GM23338 (cell line): ENCODE data around the gene KLHL6. TPM values are rescaled to one million over a fixed set of nuclear protein-coding genes. Genes with fewer than 3 reads are reported as not detected.
A peak's percentile ranks its signal among the peaks of the same experiment; 100 is the strongest.

Source experiments
- ATAC-seq: fragments of 200-7000 bp; cut with Tn5 transposase; 3 replicates; pipeline ENCODE4 v1.9.1; 2020
- DNase-seq: peaks from one replicate; pipeline ENCODE4 v3.0.0-alpha.2; 2015; ENCODE audit warnings: low spot score
- H2AFZ ChIP-seq: fragments of 200-600 bp; sonication (generic); 2 replicates; pipeline ENCODE4 v1.8.0; 2016; ENCODE audit warnings: antibody characterized with exemption, mild to moderate bottlenecking, moderate library complexity
- H3F3A ChIP-seq: fragments of 200-600 bp; sonication (generic); replicated peaks from 2 replicates; pipeline ENCODE4 v1.8.0; 2017; ENCODE audit warnings: antibody characterized with exemption, mixed run types, low read depth
- H3K27ac ChIP-seq: fragments of 200-600 bp; sonication (generic); 2 replicates; pipeline ENCODE4 v1.6.1; 2016; ENCODE audit warnings: low read depth
- H3K27me3 ChIP-seq: fragments of 200-600 bp; sonication (generic); 2 replicates; pipeline ENCODE4 v1.8.0; 2016; ENCODE audit warnings: mild to moderate bottlenecking, mixed run types, moderate library complexity; ENCODE audit not compliant: insufficient read depth
- H3K36me3 ChIP-seq: fragments of 200-600 bp; sonication (generic); 2 replicates; pipeline ENCODE4 v1.8.0; 2016; ENCODE audit warnings: mild to moderate bottlenecking; ENCODE audit not compliant: insufficient read depth
- H3K4me1 ChIP-seq: fragments of 200-600 bp; sonication (generic); 2 replicates; pipeline ENCODE4 v1.8.0; 2016; ENCODE audit warnings: mild to moderate bottlenecking, moderate library complexity; ENCODE audit not compliant: insufficient read depth
- H3K4me2 ChIP-seq: fragments of 200-600 bp; sonication (generic); 2 replicates; pipeline ENCODE4 v1.7.1; 2017; ENCODE audit warnings: mixed run types
- H3K4me3 ChIP-seq: fragments of 200-600 bp; sonication (generic); 2 replicates; pipeline ENCODE4 v1.6.1; 2016; ENCODE audit warnings: mixed run types
- H3K79me2 ChIP-seq: fragments of 200-600 bp; sonication (generic); replicated peaks from 2 replicates; pipeline ENCODE4 v1.8.0; 2017; ENCODE audit warnings: mild to moderate bottlenecking; ENCODE audit not compliant: insufficient read depth
- H3K9me2 ChIP-seq: fragments of 200-600 bp; sonication (generic); 2 replicates; pipeline ENCODE4 v1.8.0; 2017; ENCODE audit not compliant: insufficient read depth
- H4K20me1 ChIP-seq: fragments of 200-600 bp; sonication (generic); replicated peaks from 2 replicates; pipeline ENCODE4 v1.8.0; 2017; ENCODE audit warnings: mild to moderate bottlenecking; ENCODE audit not compliant: insufficient read depth
- H3K27ac Mint-ChIP-seq: 2 replicates; pipeline ENCODE4 v1.8.0; 2020; ENCODE audit warnings: inconsistent platforms, mild to moderate bottlenecking, moderate library complexity, mixed read lengths
- H3K27me3 Mint-ChIP-seq: 3 replicates; pipeline ENCODE4 v1.8.0; 2022; ENCODE audit warnings: low read depth, mild to moderate bottlenecking, moderate library complexity, mixed read lengths, inconsistent platforms; ENCODE audit not compliant: insufficient read depth, poor library complexity
- H3K36me3 Mint-ChIP-seq: 3 replicates; pipeline ENCODE4 v1.8.0; 2021; ENCODE audit warnings: low read depth, mild to moderate bottlenecking, inconsistent platforms, moderate library complexity, mixed read lengths
- H3K4me1 Mint-ChIP-seq: 3 replicates; pipeline ENCODE4 v1.8.0; 2020; ENCODE audit warnings: mild to moderate bottlenecking, inconsistent platforms, mixed read lengths
- H3K4me3 Mint-ChIP-seq: 3 replicates; pipeline ENCODE4 v1.8.0; 2021; ENCODE audit warnings: moderate library complexity, mild to moderate bottlenecking, inconsistent platforms, mixed read lengths
- H3K9me3 Mint-ChIP-seq: 3 replicates; pipeline ENCODE4 v1.8.0; 2020; ENCODE audit warnings: moderate library complexity, mild to moderate bottlenecking, inconsistent platforms, mixed read lengths
- CREB1 ChIP-seq: fragments of 250-450 bp; sonication (Bioruptor Pico); IDR thresholded peaks from 2 replicates; pipeline ENCODE4 v1.5.0; 2020; ENCODE audit warnings: low read depth, mild to moderate bottlenecking, moderate library complexity
- CTCF ChIP-seq, 2 experiments: fragments of 200-600 bp in 1 of 2; sonication (generic) in 1 of 2; conservative IDR thresholded peaks; 2 replicates each; pipeline versions ENCODE4 v1.5.1 to v1.6.1; 2016 to 2017; ENCODE audit warnings: antibody characterized with exemption in 2 of 2, low read depth in 2 of 2, mild to moderate bottlenecking in 2 of 2, moderate library complexity in 1 of 2
- EZH2 ChIP-seq: fragments of 200-600 bp; sonication (generic); IDR thresholded peaks from one replicate; pipeline ENCODE4 v1.8.0; 2017; ENCODE audit warnings: antibody characterized with exemption, mild to moderate bottlenecking, low read depth; ENCODE audit not compliant: unreplicated experiment
- EZH2phosphoT487 ChIP-seq: fragments of 200-600 bp; sonication (generic); IDR thresholded peaks from one replicate; pipeline ENCODE4 v1.8.1; 2018; ENCODE audit warnings: antibody characterized with exemption; ENCODE audit not compliant: unreplicated experiment
- JUNB ChIP-seq: IDR thresholded peaks from one replicate; pipeline ENCODE4 v1.6.1; 2016; ENCODE audit warnings: antibody characterized with exemption; ENCODE audit not compliant: unreplicated experiment
- NANOG ChIP-seq: IDR thresholded peaks from 2 replicates; pipeline ENCODE4 v1.6.1; 2016; ENCODE audit warnings: antibody characterized with exemption, borderline replicate concordance
- POLR2AphosphoS5 ChIP-seq: IDR thresholded peaks from 2 replicates; pipeline ENCODE4 v1.6.1; 2016; ENCODE audit warnings: antibody characterized with exemption, low read depth
- STAT1 ChIP-seq: IDR thresholded peaks from one replicate; pipeline ENCODE4 v1.6.1; 2016; ENCODE audit warnings: antibody characterized with exemption; ENCODE audit not compliant: unreplicated experiment
- ZNF114 ChIP-seq: fragments of 250-450 bp; sonication (Bioruptor Pico); IDR thresholded peaks from 2 replicates; pipeline ENCODE4 v1.5.0; 2020; ENCODE audit warnings: mild to moderate bottlenecking, moderate library complexity
- ZNF331 ChIP-seq: fragments of 250-450 bp; sonication (Bioruptor Pico); IDR thresholded peaks from 2 replicates; pipeline ENCODE4 v1.5.0; 2020; ENCODE audit warnings: low read depth, mild to moderate bottlenecking, moderate library complexity
- ZNF462 ChIP-seq: fragments of 250-450 bp; sonication (Bioruptor Pico); IDR thresholded peaks from 2 replicates; pipeline ENCODE4 v1.5.0; 2020; ENCODE audit warnings: mild to moderate bottlenecking, moderate library complexity
- polyA plus RNA-seq: library from polyadenylated mRNA; unstranded; fragments of >200 nt; fragmentation: Nextera tagmentation; extraction: Ambion mirVana; gene quantifications from 2 replicates; pipeline ENCODE4 v1.2.1, GENCODE V29; 2016
- total RNA-seq: library from RNA; depleted of rRNA; stranded (reverse); fragments of >200 nt; shearing (Covaris generic); gene quantifications from 2 replicates; pipeline ENCODE4 v1.2.3, GENCODE V29; 2014
- TF ChIP-seq, protein P1 (sequence below): IDR thresholded peaks from 2 replicates; pipeline ENCODE4 v1.6.1; 2016; ENCODE audit warnings: antibody characterized with exemption
- TF ChIP-seq, protein P2 (sequence below): IDR thresholded peaks from one replicate; pipeline ENCODE4 v1.6.1; 2018; ENCODE audit warnings: antibody characterized with exemption; ENCODE audit not compliant: unreplicated experiment

KLHL6 gene
- total and polyA plus RNA-seq, 2 experiments from 2014 or later, result not detected

DNA sequence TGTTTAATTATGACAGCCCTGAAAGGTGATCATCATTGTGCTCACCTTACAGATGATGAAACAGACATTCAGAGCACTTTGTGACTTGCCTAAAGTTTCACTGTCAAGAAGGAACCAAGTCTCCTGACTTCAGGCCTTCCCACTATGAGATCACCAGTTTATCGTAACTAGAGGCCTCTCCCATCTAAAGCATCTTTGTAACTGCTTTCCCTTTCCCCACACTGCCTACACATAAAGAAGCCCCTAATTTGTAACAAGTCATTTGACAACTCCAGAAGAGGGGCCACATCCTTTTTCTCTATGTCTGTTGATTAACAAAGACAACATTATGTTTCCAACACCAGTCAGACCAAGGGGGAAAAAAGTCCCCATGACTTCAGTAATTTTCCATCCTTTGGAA, 1.1 kb downstream of the KLHL6 start:
- H3K4me1 ChIP-seq, result peaks cover 10% of the 10 kb centered on the region; the same call in 1 of the 2 replicates
- no peaks in the 10 kb centered on the region for H3K9me3 Mint-ChIP-seq
- H3K27ac Mint-ChIP-seq, result no peak overlapping the region
- no peaks in the 10 kb centered on the region for H3F3A ChIP-seq
- no peaks in the 10 kb centered on the region for H4K20me1 ChIP-seq
- no peaks in the 10 kb centered on the region for H3K27me3 ChIP-seq
- no peaks in the 10 kb centered on the region for H3K79me2 ChIP-seq
- ATAC-seq, result no peak
- DNase-seq, result no peak
- no peak overlapping the region for H3K4me3 ChIP-seq
- H3K4me2 ChIP-seq, result 0 out of 2 replicates have a peak overlapping the region, but pooled peaks have one; percentile 24
- no peak overlapping the region for H3K27ac ChIP-seq
- no peaks in the 10 kb centered on the region for H3K9me2 ChIP-seq
- TF ChIP-seq, protein P1, sequence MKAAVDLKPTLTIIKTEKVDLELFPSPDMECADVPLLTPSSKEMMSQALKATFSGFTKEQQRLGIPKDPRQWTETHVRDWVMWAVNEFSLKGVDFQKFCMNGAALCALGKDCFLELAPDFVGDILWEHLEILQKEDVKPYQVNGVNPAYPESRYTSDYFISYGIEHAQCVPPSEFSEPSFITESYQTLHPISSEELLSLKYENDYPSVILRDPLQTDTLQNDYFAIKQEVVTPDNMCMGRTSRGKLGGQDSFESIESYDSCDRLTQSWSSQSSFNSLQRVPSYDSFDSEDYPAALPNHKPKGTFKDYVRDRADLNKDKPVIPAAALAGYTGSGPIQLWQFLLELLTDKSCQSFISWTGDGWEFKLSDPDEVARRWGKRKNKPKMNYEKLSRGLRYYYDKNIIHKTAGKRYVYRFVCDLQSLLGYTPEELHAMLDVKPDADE, result no peak
- TF ChIP-seq, protein P2, sequence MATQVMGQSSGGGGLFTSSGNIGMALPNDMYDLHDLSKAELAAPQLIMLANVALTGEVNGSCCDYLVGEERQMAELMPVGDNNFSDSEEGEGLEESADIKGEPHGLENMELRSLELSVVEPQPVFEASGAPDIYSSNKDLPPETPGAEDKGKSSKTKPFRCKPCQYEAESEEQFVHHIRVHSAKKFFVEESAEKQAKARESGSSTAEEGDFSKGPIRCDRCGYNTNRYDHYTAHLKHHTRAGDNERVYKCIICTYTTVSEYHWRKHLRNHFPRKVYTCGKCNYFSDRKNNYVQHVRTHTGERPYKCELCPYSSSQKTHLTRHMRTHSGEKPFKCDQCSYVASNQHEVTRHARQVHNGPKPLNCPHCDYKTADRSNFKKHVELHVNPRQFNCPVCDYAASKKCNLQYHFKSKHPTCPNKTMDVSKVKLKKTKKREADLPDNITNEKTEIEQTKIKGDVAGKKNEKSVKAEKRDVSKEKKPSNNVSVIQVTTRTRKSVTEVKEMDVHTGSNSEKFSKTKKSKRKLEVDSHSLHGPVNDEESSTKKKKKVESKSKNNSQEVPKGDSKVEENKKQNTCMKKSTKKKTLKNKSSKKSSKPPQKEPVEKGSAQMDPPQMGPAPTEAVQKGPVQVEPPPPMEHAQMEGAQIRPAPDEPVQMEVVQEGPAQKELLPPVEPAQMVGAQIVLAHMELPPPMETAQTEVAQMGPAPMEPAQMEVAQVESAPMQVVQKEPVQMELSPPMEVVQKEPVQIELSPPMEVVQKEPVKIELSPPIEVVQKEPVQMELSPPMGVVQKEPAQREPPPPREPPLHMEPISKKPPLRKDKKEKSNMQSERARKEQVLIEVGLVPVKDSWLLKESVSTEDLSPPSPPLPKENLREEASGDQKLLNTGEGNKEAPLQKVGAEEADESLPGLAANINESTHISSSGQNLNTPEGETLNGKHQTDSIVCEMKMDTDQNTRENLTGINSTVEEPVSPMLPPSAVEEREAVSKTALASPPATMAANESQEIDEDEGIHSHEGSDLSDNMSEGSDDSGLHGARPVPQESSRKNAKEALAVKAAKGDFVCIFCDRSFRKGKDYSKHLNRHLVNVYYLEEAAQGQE, result no peak
- no peak for TF ChIP-seq JUNB
- TF ChIP-seq EZH2, result no peak
- no peak for TF ChIP-seq ZNF331 (CRISPR knock-in tag)
- no peak for TF ChIP-seq STAT1
- TF ChIP-seq CTCF (conservative IDR thresholded peaks at IDR 0.05; ENCODE audit: low read depth in 2 of 2), result no peak
- TF ChIP-seq NANOG, result no peak
- no peak for TF ChIP-seq EZH2phosphoT487
- no peak for TF ChIP-seq POLR2AphosphoS5
- TF ChIP-seq ZNF462 (CRISPR knock-in tag), result no peak
- TF ChIP-seq ZNF114 (CRISPR knock-in tag), result no peak
- TF ChIP-seq CREB1 (CRISPR knock-in tag), result no peak
- H3K36me3 ChIP-seq, result no peaks in the 10 kb centered on the region
- 0 out of 2 replicates have a peak overlapping the region, but pooled peaks have one; percentile 1 for H2AFZ ChIP-seq
- H3K4me1 Mint-ChIP-seq, result peaks cover 21% of the 10 kb centered on the region
- peaks cover 1% of the 10 kb centered on the region for H3K27me3 Mint-ChIP-seq
- no peaks in the 10 kb centered on the region for H3K36me3 Mint-ChIP-seq
- H3K4me3 Mint-ChIP-seq, result no peak overlapping the region
